DMS79 (cell line): ENCODE data around the gene PTGFRN.
"Not testable (repeated sequence)": the region's sequence is repeated elsewhere in the genome, so short reads cannot be mapped to it uniquely, and the experiment has no call there.

Source experiments
- DNase-seq: peaks from one replicate; lab custom pipeline; 2025; lab: John Stamatoyannopoulos, UW

Gene PTGFRN

GRCh38 chr1:116971965-116972673 lies 62.4 kb downstream of the PTGFRN start:
- DNase-seq = no peak

- DNase-seq = no peak
Measured at GRCh38 chr1:116972674-116973030, 62.9 kb downstream of the PTGFRN start.

- DNase-seq = not testable (repeated sequence)
Measured at GRCh38 chr1:116980309-116980708, 70.6 kb downstream of the PTGFRN start.

GRCh38 chr1:116981521-116982037 lies 71.9 kb downstream of the PTGFRN start:
- no peak for DNase-seq

- no peak for DNase-seq
Measured at GRCh38 chr1:116982319-116983004, 72.7 kb downstream of the PTGFRN start.

GRCh38 chr1:116983112-116983511 lies 73.4 kb downstream of the PTGFRN start:
- DNase-seq = no peak

GRCh38 chr1:116983678-116984077 lies 74.0 kb downstream of the PTGFRN start:
- DNase-seq = no peak

- DNase-seq = no peak
Measured at GRCh38 chr1:116984406-116985160, 74.9 kb downstream of the PTGFRN start.

GRCh38 chr1:116986421-116987255 lies 76.9 kb downstream of the PTGFRN start:
- DNase-seq = no peak

GRCh38 chr1:116987256-116987555 lies 77.5 kb downstream of the PTGFRN start:
- no peak for DNase-seq

GRCh38 chr1:116988248-116988647 lies 78.5 kb downstream of the PTGFRN start:
- no peak for DNase-seq

- no peak for DNase-seq
Measured at GRCh38 chr1:116988908-116989307, 79.2 kb downstream of the PTGFRN start.

GRCh38 chr1:116989835-116990234 lies 80.1 kb downstream of the PTGFRN start:
- DNase-seq = no peak

GRCh38 chr1:116990612-116991151 lies 81.0 kb downstream of the PTGFRN start:
- DNase-seq = no peak

GRCh38 chr1:116991171-116991845 lies 81.6 kb downstream of the PTGFRN start:
- DNase-seq = no peak

- no peak for DNase-seq
Measured at GRCh38 chr1:116991918-116992317, 82.2 kb downstream of the PTGFRN start.

GRCh38 chr1:116993286-116993685 lies 83.6 kb downstream of the PTGFRN start:
- DNase-seq = no peak

- no peak for DNase-seq
Measured at GRCh38 chr1:116994411-116994810, 84.7 kb downstream of the PTGFRN start.

- DNase-seq = no peak
Measured at GRCh38 chr1:116997066-116997465, 87.3 kb downstream of the PTGFRN start.

GRCh38 chr1:116997636-116998035 lies 87.9 kb downstream of the PTGFRN start:
- no peak for DNase-seq

- no peak for DNase-seq
Measured at GRCh38 chr1:116999596-116999995, 89.9 kb downstream of the PTGFRN start.
